H1 (cell line): Measurements from ENCODE around the gene DIPK2A. TPM values are rescaled to one million over a fixed set of nuclear protein-coding genes. Genes with fewer than 3 reads are reported as not detected.
A peak's percentile ranks its signal among the peaks of the same experiment; 100 is the strongest.

Source experiments
- CREB1 ChIP-seq: IDR thresholded peaks from 2 replicates; pipeline ENCODE4 v1.6.1; 2012; ENCODE audit warnings: inconsistent platforms
- CTCF ChIP-seq, 3 experiments: IDR thresholded peaks; 1 replicate in 2 of 3; 2 replicates in 1 of 3; pipeline versions ENCODE4 v1.5.1 to v1.6.1; 2011; ENCODE audit warnings: low read length in 3 of 3, mild to moderate bottlenecking in 3 of 3, inconsistent platforms in 2 of 3, low read depth in 1 of 3, moderate library complexity in 1 of 3; ENCODE audit not compliant: insufficient read depth in 1 of 3; ENCODE audit errors: control extremely low read depth in 1 of 3
- KDM4A ChIP-seq: IDR thresholded peaks from one replicate; pipeline ENCODE4 v1.7.1; 2012; ENCODE audit warnings: low read depth, mild to moderate bottlenecking, moderate library complexity, low read length, inconsistent platforms; ENCODE audit not compliant: severe bottlenecking
- RNF2 ChIP-seq: fragments of 200-900, 300-1000 bp; sonication (generic); IDR thresholded peaks from 2 replicates; pipeline ENCODE4 v1.7.1; 2016; ENCODE audit warnings: borderline replicate concordance, low read depth, mild to moderate bottlenecking, antibody characterized with exemption, low read length; ENCODE audit not compliant: poor library complexity, severe bottlenecking; ENCODE audit errors: missing control alignments
- SRF ChIP-seq: IDR thresholded peaks from 2 replicates; pipeline ENCODE4 v1.6.1; 2011; ENCODE audit warnings: mild to moderate bottlenecking, low read depth, low read length, moderate library complexity
- polyA plus RNA-seq, 7 experiments: library from polyadenylated mRNA; depleted of rRNA in 3 of 7; stranded (reverse) in 5 of 7; unstranded in 2 of 7; fragments of >200 nt in 5 of 7; fragments of 200-250 nt in 2 of 7; gene quantifications; 1 replicate in 5 of 7; 2 replicates in 1 of 7; 4 replicates in 1 of 7; pipeline versions ENCODE4 v1.2.1 to v1.2.3, GENCODE V29; 2011 to 2013; ENCODE audit warnings: missing spikeins in 2 of 7, mixed read lengths in 2 of 7
- total RNA-seq: library from RNA; stranded (reverse); fragmentation: NEBNext Ultra II Directional; extraction: Animal tissue kit (Norgen Biotek cat#: 25700); gene quantifications from 2 replicates; pipeline ENCODE4 v1.2.1, GENCODE V29; 2021

The DIPK2A gene
- total and polyA plus RNA-seq, 2 of the 8 experiments (the other 6 are each of a cell fraction or from before 2014, with no cell fraction given) = 18.4 to 28.7 TPM

GRCh38 chr3:143972505-143973258 is 1.1 kb downstream of the DIPK2A start (continued):
- TF ChIP-seq SRF = no peak
- peak; percentile 49 for TF ChIP-seq RNF2
- peak in 2 of 3 experiments; percentile 11 to 40; a peak in 2 of 4 replicates for TF ChIP-seq CTCF (IDR thresholded peaks at IDR 0.05; ENCODE audit: control extremely low read depth in 1 of 3, insufficient read depth in 1 of 3, low read depth in 1 of 3, low read length in 3 of 3)
- TF ChIP-seq CREB1 = no peak
- peak; percentile 91 for TF ChIP-seq KDM4A
